ENCODE results near the gene ELFN1.

- TF ChIP-seq POLR2AphosphoS5 (IDR thresholded peaks at IDR 0.05; ENCODE audit: low read depth, low read length) (no peak), REST (IDR thresholded peaks at IDR 0.05; ENCODE audit: insufficient read depth in 1 of 2, low read depth in 2 of 2, low read length in 2 of 2) (no peak), TAF1 (IDR thresholded peaks at IDR 0.05; ENCODE audit: borderline replicate concordance, insufficient read depth, low read length) (no peak)
Observed at GRCh38 chr7:1735806-1736483, 65.9 kb downstream of the ELFN1 start.
